D721Med (cell line): ENCODE results near the gene TMX4.

Experiments used
- DNase-seq: peaks from one replicate; pipeline ENCODE4 v3.0.0; 2011; ENCODE audit warnings: low spot score; ENCODE audit not compliant: insufficient read length
- FAIRE-seq: peaks from 2 replicates; lab custom pipeline; 2011; peaks lifted over from hg19 to GRCh38; lab: Jason Lieb, UNC
- CTCF ChIP-seq: IDR thresholded peaks from 2 replicates; pipeline ENCODE4 v1.5.1; 2012; ENCODE audit warnings: mild to moderate bottlenecking, control low read depth; ENCODE audit not compliant: insufficient read depth; ENCODE audit errors: missing control alignments

The TMX4 gene

GRCh38 chr20:8000796-8001195, 18.8 kb downstream of the TMX4 start:
- FAIRE-seq (no peak), DNase-seq (no peak)
- TF ChIP-seq CTCF = no peak

- no peak for FAIRE-seq
These were observed 22.7 kb downstream of the TMX4 start for GRCh38 chr20:7996898-7997297.

GRCh38 chr20:7994809-7995208, 24.8 kb downstream of the TMX4 start:
- FAIRE-seq = no peak
- TF ChIP-seq CTCF = no peak
- DNase-seq = no peak

More at GRCh38 chr20:7996898-7997297, 22.7 kb downstream of the TMX4 start:
- no peak for DNase-seq
- TF ChIP-seq CTCF = no peak

GRCh38 chr20:7993703-7994102, 25.9 kb downstream of the TMX4 start:
- DNase-seq (no peak), FAIRE-seq (no peak)
- no peak for TF ChIP-seq CTCF

- no peak for DNase-seq
- no peak for TF ChIP-seq CTCF
- no peak for FAIRE-seq
These were observed 26.3 kb downstream of the TMX4 start for GRCh38 chr20:7993238-7993637.

- DNase-seq = no peak
- FAIRE-seq = no peak
- TF ChIP-seq CTCF = no peak
These were observed 29.2 kb downstream of the TMX4 start for GRCh38 chr20:7990385-7990784.

- FAIRE-seq (no peak), DNase-seq (no peak)
- peak; percentile 42 for TF ChIP-seq CTCF
These were observed 30.2 kb downstream of the TMX4 start for GRCh38 chr20:7989379-7989778.
